ENCODE data around the gene WDR83. TPM values are rescaled to one million over a fixed set of nuclear protein-coding genes. Genes with fewer than 3 reads are reported as not detected.

The WDR83 gene
- total RNA-seq, 4 donors from 2014 or later: 1.5 to 24.7 (median 8.5) TPM

GRCh38 chr19:12655546-12655945 is 11.1 kb upstream of the WDR83 start:
- Histone ChIP-seq H3K27ac (no peak overlapping the region), H3K9me3 (no peaks in the 10 kb centered on the region), H3K36me3 (no peaks in the 10 kb centered on the region), H3K4me1 (no peaks in the 10 kb centered on the region), H3K27me3 (no peaks in the 10 kb centered on the region), H3K4me3 (no peak overlapping the region)
- DNase-seq: no peak
- intact Hi-C loops (cut with DNase I; ENCODE audit: low total_unique reads): no loop called here
- TF ChIP-seq CTCF (IDR thresholded peaks at IDR 0.05) (no peak), POLR2A (IDR thresholded peaks at IDR 0.05) (no peak)

GRCh38 chr19:12656899-12657571 is 9.6 kb upstream of the WDR83 start:
- Histone ChIP-seq H3K36me3 (no peaks in the 10 kb centered on the region), H3K4me1 (no peaks in the 10 kb centered on the region), H3K9me3 (no peaks in the 10 kb centered on the region), H3K27ac (no peak overlapping the region), H3K4me3 (no peak overlapping the region), H3K27me3 (no peaks in the 10 kb centered on the region)
- TF ChIP-seq POLR2A (IDR thresholded peaks at IDR 0.05) (no peak), CTCF (IDR thresholded peaks at IDR 0.05) (no peak)
- intact Hi-C loops (cut with DNase I; ENCODE audit: low total_unique reads): no loop called here
- no peak for DNase-seq

- H3K4me1 ChIP-seq: no peaks in the 10 kb centered on the region
- no peak for DNase-seq
- no peak overlapping the region for H3K4me3 ChIP-seq
- no peaks in the 10 kb centered on the region for H3K27me3 ChIP-seq
- intact Hi-C loops (cut with DNase I; ENCODE audit: low total_unique reads): no loop called here
- no peak overlapping the region for H3K27ac ChIP-seq
- TF ChIP-seq POLR2A (IDR thresholded peaks at IDR 0.05): no peak
- TF ChIP-seq CTCF (IDR thresholded peaks at IDR 0.05): no peak
- H3K9me3 ChIP-seq: no peaks in the 10 kb centered on the region
- H3K36me3 ChIP-seq: no peaks in the 10 kb centered on the region
These were observed 8.6 kb upstream of the WDR83 start for GRCh38 chr19:12657966-12658365.

- no peaks in the 10 kb centered on the region for H3K4me1 ChIP-seq
- no peaks in the 10 kb centered on the region for H3K36me3 ChIP-seq
These were observed 5.6 kb upstream of the WDR83 start for GRCh38 chr19:12660980-12661379.

More at GRCh38 chr19:12660980-12661379, 5.6 kb upstream of the WDR83 start:
- H3K9me3 ChIP-seq: no peaks in the 10 kb centered on the region
- no peak overlapping the region for H3K4me3 ChIP-seq
- no peak overlapping the region for H3K27ac ChIP-seq
- intact Hi-C loops (cut with DNase I; ENCODE audit: low total_unique reads): no loop called here
- TF ChIP-seq POLR2A (IDR thresholded peaks at IDR 0.05) (no peak), CTCF (IDR thresholded peaks at IDR 0.05) (no peak)
- DNase-seq: no peak
- no peaks in the 10 kb centered on the region for H3K27me3 ChIP-seq

Data from uterus (tissue), 4 donors.